SU-DHL-6 (cell line): ENCODE measurements around the gene WDR37.

Experiments
- H2AFZ ChIP-seq: fragments of 200-600 bp; sonication (generic); 2 replicates; pipeline ENCODE4 v1.6.1; 2014; ENCODE audit warnings: low read depth, mild to moderate bottlenecking, moderate library complexity, mixed read lengths, antibody characterized with exemption, low read length; ENCODE audit not compliant: severe bottlenecking
- H3F3A ChIP-seq: fragments of 200-600 bp; shearing (Covaris generic); 2 replicates; pipeline ENCODE4 v1.6.0; 2016; ENCODE audit warnings: antibody characterized with exemption, mild to moderate bottlenecking; ENCODE audit not compliant: insufficient read depth
- H3K27ac ChIP-seq: fragments of 200-600 bp; sonication (generic); 2 replicates; pipeline ENCODE4 v1.5.1; 2016; ENCODE audit warnings: low read depth, mild to moderate bottlenecking, low read length, moderate library complexity, mixed read lengths
- H3K27me3 ChIP-seq: fragments of 200-600 bp; sonication (generic), shearing (Covaris generic); 2 replicates; pipeline ENCODE4 v1.6.0; 2014; ENCODE audit warnings: mild to moderate bottlenecking, low read length
- H3K36me3 ChIP-seq: fragments of 200-600 bp; sonication (generic); 2 replicates; pipeline ENCODE4 v1.6.1; 2014; ENCODE audit warnings: mild to moderate bottlenecking, low read length, mixed read lengths
- H3K4me2 ChIP-seq: fragments of 300-600, 200-600 bp; shearing (Covaris generic), sonication (generic); 2 replicates; pipeline ENCODE4 v1.6.0; 2014; ENCODE audit warnings: low read length, low read depth, mild to moderate bottlenecking; ENCODE audit not compliant: poor library complexity, severe bottlenecking
- H3K4me3 ChIP-seq: fragments of 200-600 bp; sonication (generic); 2 replicates; pipeline ENCODE4 v1.5.1; 2014; ENCODE audit warnings: antibody characterized with exemption, low read length, mild to moderate bottlenecking, mixed read lengths; ENCODE audit not compliant: insufficient read depth, poor library complexity, severe bottlenecking
- H3K79me2 ChIP-seq: fragments of 200-600 bp; sonication (generic); 2 replicates; pipeline ENCODE4 v1.6.1; 2014; ENCODE audit warnings: mild to moderate bottlenecking, low read length, moderate library complexity; ENCODE audit not compliant: insufficient read depth
- H3K9ac ChIP-seq: fragments of 200-600 bp; sonication (generic); 2 replicates; pipeline ENCODE4 v1.7.0; 2014; ENCODE audit warnings: mild to moderate bottlenecking, low read length
- H3K9me2 ChIP-seq: fragments of 200-600 bp; sonication (generic); replicated peaks from 2 replicates; pipeline ENCODE4 v1.6.1; 2014; ENCODE audit warnings: low read length; ENCODE audit not compliant: insufficient read depth
- H3K9me3 ChIP-seq: fragments of 200-600 bp; sonication (generic); 2 replicates; pipeline ENCODE4 v1.6.1; 2014; ENCODE audit warnings: low read length, mixed read lengths; ENCODE audit not compliant: insufficient read depth
- H4K20me1 ChIP-seq: fragments of 200-600 bp; sonication (generic); 2 replicates; pipeline ENCODE4 v1.6.1; 2014; ENCODE audit warnings: low read depth, mild to moderate bottlenecking, antibody characterized with exemption, low read length, moderate library complexity, mixed read lengths
- EZH2phosphoT487 ChIP-seq: fragments of 200-600 bp; sonication (generic), shearing (Covaris generic); conservative IDR thresholded peaks from 2 replicates; pipeline ENCODE4 v1.6.1; 2018; ENCODE audit warnings: mild to moderate bottlenecking, antibody characterized with exemption, low read length, moderate library complexity, mixed read lengths
- TF ChIP-seq, protein P1 (sequence below): fragments of 200-600 bp; sonication (generic); IDR thresholded peaks from one replicate; pipeline ENCODE4 v1.5.1; 2017; ENCODE audit warnings: antibody characterized with exemption, mild to moderate bottlenecking, low read length, moderate library complexity; ENCODE audit not compliant: insufficient read depth, poor library complexity, severe bottlenecking

WDR37 gene

DNA sequence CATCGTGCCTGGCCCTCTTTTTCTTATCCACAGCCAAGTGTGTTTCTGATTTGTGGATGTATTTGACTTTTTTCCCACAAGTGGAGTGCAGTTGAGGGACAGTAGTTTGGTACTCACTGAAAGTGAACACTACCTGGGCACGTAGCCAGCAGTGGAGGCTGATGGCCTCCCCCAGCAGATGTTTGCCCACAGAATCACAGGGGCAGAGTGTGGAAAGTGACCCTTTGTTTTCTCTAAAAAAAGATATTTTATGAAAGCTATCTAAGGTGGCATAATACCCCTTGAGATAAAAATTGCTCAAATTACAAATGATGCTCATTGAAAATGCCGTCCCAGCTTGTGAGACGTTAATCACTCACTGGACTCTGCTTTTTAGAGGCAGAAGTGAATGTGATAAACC, 29.1 kb downstream of the WDR37 start:
- no peaks in the 10 kb centered on the region for H3K9me2 ChIP-seq
- no peak overlapping the region for H3K4me3 ChIP-seq
- no peaks in the 10 kb centered on the region for H3K27me3 ChIP-seq
- H4K20me1 ChIP-seq = no peaks in the 10 kb centered on the region
- no peak overlapping the region for H3K4me2 ChIP-seq
- H3F3A ChIP-seq = 0 out of 2 replicates have a peak, but pooled peaks cover 5% of the 10 kb centered on the region
- no peak overlapping the region for H3K27ac ChIP-seq
- no peak overlapping the region for H2AFZ ChIP-seq
- no peaks in the 10 kb centered on the region for H3K79me2 ChIP-seq
- peaks cover 1% of the 10 kb centered on the region; the same call in 1 of the 2 replicates for H3K36me3 ChIP-seq
- H3K9ac ChIP-seq = no peak overlapping the region
- no peak for TF ChIP-seq EZH2phosphoT487
- no peaks in the 10 kb centered on the region for H3K9me3 ChIP-seq

DNA sequence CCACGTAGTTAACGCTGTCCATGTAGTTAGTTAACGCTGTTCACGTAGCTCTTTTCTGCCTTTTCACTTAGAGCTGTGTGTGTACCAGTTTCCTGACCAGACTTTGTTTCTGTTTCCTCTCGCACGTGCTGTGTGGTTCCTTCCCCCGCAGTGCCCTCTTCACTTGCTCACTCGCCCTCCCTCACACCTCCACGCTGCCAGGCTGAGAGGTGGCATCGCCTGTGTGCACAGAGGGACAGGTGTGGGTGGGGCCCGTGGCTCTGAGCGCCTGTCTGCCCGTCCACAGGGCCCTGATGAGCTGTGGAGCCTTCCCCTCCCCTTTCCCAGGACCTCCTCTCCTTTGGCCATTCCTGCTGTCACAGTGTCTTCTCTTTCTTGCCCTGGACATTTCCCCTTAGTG, 30.6 kb downstream of the WDR37 start:
- H3K79me2 ChIP-seq = no peaks in the 10 kb centered on the region
- no peak overlapping the region for H3K4me3 ChIP-seq
- H3K9me2 ChIP-seq = no peaks in the 10 kb centered on the region
- no peak overlapping the region for H3K9ac ChIP-seq
- no peaks in the 10 kb centered on the region for H3K36me3 ChIP-seq
- H4K20me1 ChIP-seq = no peaks in the 10 kb centered on the region
- H3K9me3 ChIP-seq = no peaks in the 10 kb centered on the region
- H3K4me2 ChIP-seq = no peak overlapping the region
- no peak overlapping the region for H2AFZ ChIP-seq
- H3F3A ChIP-seq = no peaks in the 10 kb centered on the region
- H3K27ac ChIP-seq = no peak overlapping the region
- TF ChIP-seq EZH2phosphoT487 = no peak
- TF ChIP-seq, protein P1, sequence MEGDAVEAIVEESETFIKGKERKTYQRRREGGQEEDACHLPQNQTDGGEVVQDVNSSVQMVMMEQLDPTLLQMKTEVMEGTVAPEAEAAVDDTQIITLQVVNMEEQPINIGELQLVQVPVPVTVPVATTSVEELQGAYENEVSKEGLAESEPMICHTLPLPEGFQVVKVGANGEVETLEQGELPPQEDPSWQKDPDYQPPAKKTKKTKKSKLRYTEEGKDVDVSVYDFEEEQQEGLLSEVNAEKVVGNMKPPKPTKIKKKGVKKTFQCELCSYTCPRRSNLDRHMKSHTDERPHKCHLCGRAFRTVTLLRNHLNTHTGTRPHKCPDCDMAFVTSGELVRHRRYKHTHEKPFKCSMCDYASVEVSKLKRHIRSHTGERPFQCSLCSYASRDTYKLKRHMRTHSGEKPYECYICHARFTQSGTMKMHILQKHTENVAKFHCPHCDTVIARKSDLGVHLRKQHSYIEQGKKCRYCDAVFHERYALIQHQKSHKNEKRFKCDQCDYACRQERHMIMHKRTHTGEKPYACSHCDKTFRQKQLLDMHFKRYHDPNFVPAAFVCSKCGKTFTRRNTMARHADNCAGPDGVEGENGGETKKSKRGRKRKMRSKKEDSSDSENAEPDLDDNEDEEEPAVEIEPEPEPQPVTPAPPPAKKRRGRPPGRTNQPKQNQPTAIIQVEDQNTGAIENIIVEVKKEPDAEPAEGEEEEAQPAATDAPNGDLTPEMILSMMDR = no peak
- H3K27me3 ChIP-seq = no peaks in the 10 kb centered on the region

DNA sequence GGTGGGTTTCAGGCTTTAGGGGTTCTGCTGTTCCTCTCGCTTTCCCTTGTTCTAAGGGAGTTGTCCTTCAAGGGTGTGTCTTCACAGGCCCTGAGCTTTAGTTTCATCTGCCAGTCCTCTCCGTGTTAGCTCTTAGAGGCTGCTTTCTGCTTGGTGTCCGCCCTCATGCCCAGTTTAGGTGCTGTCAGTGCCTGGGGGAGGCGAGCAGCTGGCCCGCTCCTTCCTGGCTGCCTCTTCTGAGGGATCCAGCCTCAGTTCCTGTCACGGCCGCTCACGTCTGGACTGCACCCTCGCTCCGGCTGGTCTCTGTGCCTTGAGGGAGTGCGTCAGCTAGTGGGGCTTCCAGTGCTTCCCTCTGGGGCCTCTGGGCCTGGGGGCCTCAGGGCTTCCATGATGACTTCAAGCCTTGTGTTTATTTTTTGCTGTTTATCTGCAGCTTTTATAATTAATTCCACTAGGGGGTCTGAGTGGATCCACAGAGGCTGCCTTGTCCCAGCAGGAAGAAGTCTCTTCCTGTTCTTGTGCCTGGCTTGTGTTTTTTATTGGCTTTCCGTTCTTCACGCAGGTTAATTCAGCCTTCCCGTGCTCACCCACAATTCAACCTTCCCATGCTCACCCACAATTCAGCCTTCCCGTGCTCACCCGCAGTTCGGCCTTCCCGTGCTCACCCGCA, 33.0 kb downstream of the WDR37 start:
- no peaks in the 10 kb centered on the region for H3F3A ChIP-seq
- no peak overlapping the region for H3K27ac ChIP-seq
- no peaks in the 10 kb centered on the region for H4K20me1 ChIP-seq
- no peak for TF ChIP-seq EZH2phosphoT487
- TF ChIP-seq, protein P1 = no peak
- no peak overlapping the region for H3K4me3 ChIP-seq
- H3K27me3 ChIP-seq = no peaks in the 10 kb centered on the region
- H3K4me2 ChIP-seq = no peak overlapping the region
- H3K9ac ChIP-seq = no peak overlapping the region
- H3K9me2 ChIP-seq = no peaks in the 10 kb centered on the region
- H3K36me3 ChIP-seq = no peaks in the 10 kb centered on the region
- no peaks in the 10 kb centered on the region for H3K9me3 ChIP-seq
- no peaks in the 10 kb centered on the region for H3K79me2 ChIP-seq
- H2AFZ ChIP-seq = no peak overlapping the region

DNA sequence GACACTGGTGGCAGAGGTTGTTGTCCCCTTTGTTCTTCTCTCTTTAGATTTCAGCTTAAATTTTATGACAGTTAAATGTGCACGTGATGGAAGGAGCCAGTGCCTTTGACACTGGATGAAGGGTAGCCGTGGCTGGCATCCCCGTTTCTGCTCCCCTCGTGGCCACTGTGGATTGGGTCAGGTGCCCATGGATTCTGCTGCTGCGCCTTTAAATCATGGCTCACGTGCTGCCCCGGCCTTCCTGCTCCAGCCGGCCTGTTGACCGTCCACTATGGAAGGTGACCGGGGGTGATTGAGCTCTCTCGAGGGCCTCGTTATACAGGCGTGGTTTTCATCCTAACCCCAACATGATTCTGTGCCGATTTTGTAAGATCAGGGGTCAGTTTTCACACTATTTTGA, 34.5 kb downstream of the WDR37 start:
- Histone ChIP-seq H3K27me3 (no peaks in the 10 kb centered on the region), H3K36me3 (no peaks in the 10 kb centered on the region), H3K79me2 (no peaks in the 10 kb centered on the region), H3K4me3 (no peak overlapping the region), H3K4me2 (no peak overlapping the region), H4K20me1 (no peaks in the 10 kb centered on the region), H3K9me3 (no peaks in the 10 kb centered on the region), H3F3A (no peaks in the 10 kb centered on the region), H3K9ac (no peak overlapping the region), H3K9me2 (no peaks in the 10 kb centered on the region), H3K27ac (no peak overlapping the region), H2AFZ (no peak overlapping the region)
- TF ChIP-seq EZH2phosphoT487 = no peak
- TF ChIP-seq, protein P1 = no peak
